HG03521 (cell line): ENCODE data around the gene AMD1.
A peak's percentile ranks its signal among the peaks of the same experiment; 100 is the strongest.

Experiments used
- ATAC-seq: cut with Tn5 transposase; IDR thresholded peaks from one replicate; pipeline ENCODE4 v1.9.1; 2021; ENCODE audit warnings: mild to moderate bottlenecking, moderate library complexity; ENCODE audit not compliant: unreplicated experiment

The AMD1 gene

DNA sequence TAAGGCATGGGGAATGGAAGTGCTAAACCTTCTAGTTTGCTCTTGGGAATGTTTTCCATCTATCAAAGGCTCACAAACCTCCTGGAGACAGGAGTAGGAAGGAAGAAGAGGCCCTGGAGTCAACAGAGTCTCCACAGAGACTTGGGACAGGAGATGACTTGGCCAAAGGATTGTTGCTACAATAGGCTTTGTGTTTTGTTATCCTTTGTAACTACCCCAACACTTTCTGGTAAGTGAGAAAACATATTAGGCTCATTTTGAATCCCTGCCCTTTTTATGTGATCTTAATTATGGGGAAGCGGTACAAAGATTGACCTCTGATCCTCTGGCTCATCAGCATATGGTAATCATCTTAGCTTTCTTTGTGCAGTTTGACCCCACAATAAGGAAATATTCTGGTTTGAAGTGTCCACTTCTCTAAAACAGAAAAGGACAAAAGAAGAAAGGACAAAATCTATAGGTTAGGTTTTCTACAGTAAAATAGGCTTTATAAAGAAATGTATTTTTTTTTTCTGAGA, 59.9 kb downstream of the AMD1 start:
- ATAC-seq = no peak

DNA sequence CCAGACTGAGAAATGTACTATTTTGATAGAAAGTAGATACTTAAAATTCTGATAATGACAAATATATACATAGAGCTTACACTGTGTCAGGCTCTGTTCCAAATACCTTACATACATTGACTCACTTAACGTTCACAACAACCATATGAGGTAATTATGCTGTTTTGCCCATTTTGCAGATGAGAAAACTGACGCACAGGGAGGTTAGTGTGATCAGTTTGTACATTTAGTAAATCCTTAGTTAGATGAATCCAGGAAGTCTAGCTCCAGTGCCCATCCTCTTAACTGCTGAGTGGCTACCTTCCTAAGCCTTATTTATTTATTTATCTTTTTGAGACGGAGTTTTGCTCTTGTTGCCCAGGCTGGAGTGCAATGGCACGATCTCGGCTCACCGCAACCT, 60.6 kb downstream of the AMD1 start:
- ATAC-seq = no peak

DNA sequence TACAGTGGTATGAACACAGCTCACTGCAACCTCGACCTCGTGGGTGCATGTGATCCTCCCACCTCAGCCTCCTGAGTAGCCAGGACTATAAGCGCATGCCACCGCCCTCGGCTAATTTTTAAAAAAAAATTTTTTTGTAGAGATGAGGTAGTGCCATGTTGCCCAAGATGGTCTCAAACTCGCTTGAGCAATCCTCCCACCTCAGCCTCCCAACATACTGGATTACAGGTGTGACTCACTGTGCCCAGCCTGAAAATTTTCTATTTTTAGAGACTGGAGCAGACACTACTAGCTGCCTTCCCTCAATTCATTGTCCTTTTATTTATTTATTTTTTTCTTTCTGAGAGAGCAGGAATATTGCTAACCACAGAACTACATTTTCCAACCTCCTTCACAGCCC, 63.6 kb downstream of the AMD1 start:
- no peak for ATAC-seq

DNA sequence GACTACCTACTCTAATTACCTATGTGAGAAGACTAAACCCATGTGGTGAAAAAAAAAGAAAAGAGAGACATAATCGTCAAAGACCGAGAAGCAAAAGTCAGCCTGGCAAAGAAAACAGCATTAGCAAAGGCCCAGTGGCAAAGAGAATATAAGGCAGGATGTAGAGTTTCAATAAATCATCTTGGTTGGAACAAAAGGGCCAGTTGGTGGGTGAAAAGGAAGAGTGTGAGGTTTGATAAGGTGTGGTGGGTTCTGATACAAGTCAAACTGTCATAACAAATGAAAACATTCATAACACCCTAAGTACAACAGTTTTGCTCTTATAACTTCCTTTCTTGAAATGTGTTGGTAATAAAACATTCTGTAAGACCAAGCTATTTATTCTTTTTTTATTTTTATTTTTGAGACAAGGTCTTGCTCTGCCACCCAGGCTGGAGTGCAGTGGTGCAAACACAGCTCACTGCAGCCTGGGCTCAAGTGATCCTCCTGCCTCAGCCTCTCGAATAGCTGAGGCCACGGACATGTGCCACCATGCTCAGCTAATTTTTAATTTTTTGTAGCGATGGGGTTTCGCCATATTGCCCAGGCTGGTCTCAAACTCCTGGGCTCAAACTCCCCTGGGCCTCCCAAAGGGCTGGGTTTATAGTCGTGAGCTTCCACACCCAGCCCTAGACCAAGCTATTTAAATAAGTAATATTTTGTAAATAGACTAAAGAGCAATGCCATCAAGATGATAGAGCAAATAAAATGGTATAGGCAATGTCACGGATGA, 65.0 kb downstream of the AMD1 start:
- no peak for ATAC-seq

DNA sequence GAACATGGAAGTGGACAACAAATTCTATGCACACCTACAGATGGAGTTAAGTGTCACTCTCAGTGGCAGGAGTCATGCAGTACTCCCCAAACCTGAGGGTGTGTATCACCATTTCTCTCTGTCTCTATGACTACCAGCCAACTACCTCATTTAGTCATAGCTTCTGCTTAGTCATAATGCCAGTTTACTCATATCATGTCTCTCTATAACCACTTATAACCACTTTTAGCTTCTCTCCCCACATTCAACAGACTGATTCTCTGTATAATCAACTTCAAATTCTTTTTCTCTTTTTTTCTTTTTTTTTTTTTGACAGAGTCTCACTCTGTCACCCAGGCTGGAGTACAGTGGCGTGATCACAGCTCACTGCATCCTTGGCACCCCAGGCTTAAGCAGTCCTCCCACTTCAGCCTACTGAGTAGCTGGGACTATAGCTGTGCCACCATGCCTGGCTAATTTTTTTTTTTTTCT, 70.1 kb downstream of the AMD1 start:
- peak; percentile 99 for ATAC-seq
